Sciatic nerve (tissue), 2 donors: Measurements from ENCODE around the gene PSMA6. TPM values are rescaled to one million over a fixed set of nuclear protein-coding genes. Genes with fewer than 3 reads are reported as not detected.
"Not testable (repeated sequence)": the region's sequence is repeated elsewhere in the genome, so short reads cannot be mapped to it uniquely, and the experiment has no call there.

Experiments
- ATAC-seq: fragments of 200-7000 bp; cut with Tn5 transposase; one replicate; pipeline ENCODE4 v1.9.1; 2020; ENCODE audit warnings: mild to moderate bottlenecking, moderate library complexity
- DNase-seq: peaks from one replicate; pipeline ENCODE4 v3.0.0-alpha.2; 2020; ENCODE audit warnings: low spot score
- intact Hi-C: fragments of 100-400 bp; cut with DNase I; formaldehyde crosslinking; loops from one replicate; pipeline ENCODE4 v1.14.2; 2022
- total RNA-seq: library from RNA; stranded (reverse); fragmentation: NEBNext Ultra II Directional; extraction: Animal tissue kit (Norgen Biotek cat#: 25700); gene quantifications from one replicate; pipeline ENCODE4 v1.2.1, GENCODE V29; 2021
- donor health status: DM: no; HTN: no; CAD: no.
- donor health status: DM: no; HTN: no; CAD: no.

The PSMA6 gene
- total RNA-seq, 1 donor from 2014 or later = 103 TPM

DNA sequence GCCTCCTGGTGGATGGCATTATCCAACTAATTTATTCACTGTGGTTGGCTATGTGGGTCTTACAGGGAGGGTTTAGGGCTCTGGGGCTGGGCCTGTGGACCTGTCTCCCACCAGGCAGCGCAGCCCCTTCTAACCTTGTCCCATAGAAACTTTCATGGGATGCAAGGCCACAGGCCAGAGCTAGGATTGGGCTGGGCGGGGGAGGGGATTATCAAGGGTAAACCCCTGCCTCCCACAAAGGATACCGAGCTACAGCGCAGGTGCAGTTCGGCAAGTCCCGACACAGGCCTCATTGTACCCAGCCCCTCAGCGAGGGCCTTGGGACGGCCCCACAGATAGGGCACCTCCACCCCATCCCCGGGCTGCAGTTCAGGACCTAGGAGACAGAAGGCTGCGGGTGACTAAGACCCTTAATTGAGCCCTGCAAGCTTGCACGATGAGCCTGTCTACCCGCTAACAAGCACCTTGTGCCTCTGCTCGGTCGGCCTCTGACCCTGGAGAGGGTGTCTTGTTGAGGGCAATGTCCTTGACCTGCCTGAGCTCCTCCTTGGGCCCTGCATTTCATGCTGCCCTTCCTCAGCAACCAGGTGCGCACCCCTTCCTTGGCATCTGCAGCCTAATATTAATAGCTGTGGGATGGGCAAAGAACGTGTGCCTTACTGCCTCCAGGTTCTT, 46.7 kb downstream of the PSMA6 start:
- intact Hi-C loops = loop anchor here (5.0 kb wide), 1 partner anchor 63 kb away; the partner anchor contains the start of gene NFKBIA
- no peak for ATAC-seq
- no peak for DNase-seq

GRCh38 chr14:35339761-35340406, 47.7 kb downstream of the PSMA6 start:
- DNase-seq (no peak), ATAC-seq (no peak)
- intact Hi-C loops = loop anchor here (5.0 kb wide), 1 partner anchor 62 kb away; the partner anchor contains the start of gene NFKBIA

DNA sequence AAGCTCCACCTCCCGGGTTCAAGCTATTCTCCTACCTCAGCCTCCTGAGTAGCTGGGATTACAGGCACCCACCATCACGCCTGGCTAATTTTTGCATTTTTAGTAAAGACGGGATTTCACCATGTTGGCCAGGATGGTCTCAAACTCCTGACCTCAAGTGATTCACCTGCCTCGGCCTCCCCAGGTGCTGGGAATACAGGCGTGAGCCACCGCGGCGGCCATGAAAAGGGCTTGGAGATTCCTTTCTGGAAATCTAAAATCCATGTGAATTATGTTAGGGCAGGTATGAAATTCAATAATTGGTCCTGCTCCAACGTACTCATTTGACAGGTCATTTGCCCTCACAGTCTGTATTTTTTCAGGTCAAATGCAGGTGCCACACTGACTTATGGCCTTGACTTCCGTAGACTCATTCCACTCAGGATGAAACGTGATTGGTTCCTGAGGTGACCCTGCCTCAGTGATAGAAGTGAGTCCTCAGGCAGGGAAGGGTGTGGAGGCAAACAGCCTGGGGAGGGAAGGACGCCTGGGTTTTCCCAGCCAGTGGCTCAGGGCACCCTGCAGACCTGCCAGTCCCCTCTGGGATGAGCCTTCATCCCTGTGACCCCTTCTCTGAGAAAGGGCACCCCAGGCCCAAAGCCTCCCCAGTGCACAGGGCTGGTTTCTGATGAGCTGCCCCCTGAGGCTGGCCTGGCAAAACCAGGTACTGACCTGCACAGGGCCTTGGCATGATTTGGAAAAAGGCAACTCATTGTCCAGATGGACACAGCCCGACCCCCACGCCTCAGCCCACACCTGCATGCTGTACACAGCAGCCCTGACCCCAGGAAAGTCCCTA, 48.7 kb downstream of the PSMA6 start:
- DNase-seq = no peak
- ATAC-seq = no peak
- intact Hi-C loops = no loop called here

GRCh38 chr14:35341454-35341750, 49.2 kb downstream of the PSMA6 start:
- intact Hi-C loops = no loop called here
- DNase-seq (no peak), ATAC-seq (no peak)

DNA sequence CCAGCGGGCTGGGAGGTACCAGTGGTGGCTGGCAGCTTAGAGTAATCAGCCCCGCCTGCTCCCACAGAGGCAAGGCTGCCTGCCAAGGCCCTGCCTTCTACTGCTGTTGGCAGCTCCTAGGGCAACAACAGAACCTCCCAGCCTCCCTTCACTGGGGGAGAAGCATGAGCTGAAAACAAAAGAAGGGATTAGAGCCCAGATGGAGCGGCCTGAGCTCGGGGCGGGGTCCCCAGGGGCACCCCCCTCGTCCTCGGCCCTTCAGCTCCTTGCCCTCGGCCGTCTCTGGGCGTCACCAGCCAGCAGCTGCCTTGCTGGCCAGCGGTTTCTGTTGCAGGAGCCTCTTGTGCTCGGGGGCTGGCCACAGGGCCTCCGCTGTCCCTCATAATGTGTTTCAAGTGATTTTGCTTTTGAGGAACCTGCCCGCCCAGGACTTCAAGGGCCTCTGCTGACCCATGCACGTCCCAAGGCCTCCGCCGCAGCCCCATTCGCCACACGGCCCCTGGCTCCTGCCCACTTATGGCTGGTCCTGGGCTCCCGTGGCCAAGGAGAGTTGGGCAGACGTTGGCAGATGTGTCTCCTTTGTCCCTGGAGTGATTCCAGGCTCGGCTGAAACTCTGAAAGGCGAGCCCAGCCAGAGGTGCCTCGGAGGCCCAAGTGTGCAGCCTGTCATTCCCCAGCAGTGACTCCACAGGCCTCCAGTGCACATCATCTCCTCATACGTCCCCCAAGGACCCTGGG, 49.7 kb downstream of the PSMA6 start:
- DNase-seq (peak; percentile 94), ATAC-seq (peak; percentile 91)
- intact Hi-C loops = no loop called here

DNA sequence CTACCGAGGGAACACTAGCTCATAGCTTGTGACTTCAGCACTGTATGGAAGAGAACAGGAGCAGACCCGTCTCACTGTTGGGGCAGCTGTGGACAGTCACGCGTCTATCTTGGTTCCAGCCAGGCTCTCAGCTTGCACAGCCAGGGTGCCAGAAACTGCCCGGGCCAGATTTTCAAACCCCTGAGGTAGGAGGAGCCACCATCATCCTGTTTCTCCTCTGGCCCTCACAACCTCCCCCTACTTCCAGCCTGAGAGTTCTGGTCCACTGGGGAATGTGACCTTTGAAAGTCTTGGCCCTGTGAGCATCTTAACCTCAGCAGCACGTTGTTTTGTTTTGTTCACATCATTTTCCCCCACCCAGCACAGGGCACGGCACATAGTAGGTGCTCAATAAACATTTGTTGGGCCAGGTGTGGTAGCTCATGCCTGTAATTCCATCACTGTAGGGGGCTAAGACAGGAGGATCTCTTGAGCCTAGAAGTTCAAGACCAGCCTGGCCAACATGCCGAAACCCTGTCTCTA, 50.4 kb downstream of the PSMA6 start:
- ATAC-seq (peak; percentile 39), DNase-seq (no peak)
- intact Hi-C loops = no loop called here

DNA sequence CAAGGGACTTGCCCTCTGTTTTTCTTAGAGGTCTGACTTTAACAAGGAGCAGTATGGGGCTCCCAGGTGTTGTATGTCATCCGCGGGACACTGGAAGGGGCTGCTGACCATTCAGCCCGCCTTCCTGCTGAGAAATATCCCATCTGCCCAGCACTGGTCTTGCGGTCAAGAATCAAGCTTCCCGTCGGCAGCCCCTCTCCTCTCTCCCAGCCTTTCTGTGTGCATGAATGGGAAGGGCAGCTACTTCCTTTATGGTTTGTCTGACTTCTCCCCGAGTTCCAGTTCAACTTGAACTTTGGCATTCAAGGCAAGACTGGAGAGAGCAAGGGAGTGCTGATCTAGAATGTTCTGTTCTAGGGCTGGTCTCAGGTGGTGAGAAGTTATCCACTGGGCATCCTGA, 51.5 kb downstream of the PSMA6 start:
- ATAC-seq = no peak
- no peak for DNase-seq
- intact Hi-C loops = no loop called here

- DNase-seq (no peak), ATAC-seq (no peak)
- intact Hi-C loops = no loop called here
Measured at GRCh38 chr14:35344107-35344807, 52.1 kb downstream of the PSMA6 start.

DNA sequence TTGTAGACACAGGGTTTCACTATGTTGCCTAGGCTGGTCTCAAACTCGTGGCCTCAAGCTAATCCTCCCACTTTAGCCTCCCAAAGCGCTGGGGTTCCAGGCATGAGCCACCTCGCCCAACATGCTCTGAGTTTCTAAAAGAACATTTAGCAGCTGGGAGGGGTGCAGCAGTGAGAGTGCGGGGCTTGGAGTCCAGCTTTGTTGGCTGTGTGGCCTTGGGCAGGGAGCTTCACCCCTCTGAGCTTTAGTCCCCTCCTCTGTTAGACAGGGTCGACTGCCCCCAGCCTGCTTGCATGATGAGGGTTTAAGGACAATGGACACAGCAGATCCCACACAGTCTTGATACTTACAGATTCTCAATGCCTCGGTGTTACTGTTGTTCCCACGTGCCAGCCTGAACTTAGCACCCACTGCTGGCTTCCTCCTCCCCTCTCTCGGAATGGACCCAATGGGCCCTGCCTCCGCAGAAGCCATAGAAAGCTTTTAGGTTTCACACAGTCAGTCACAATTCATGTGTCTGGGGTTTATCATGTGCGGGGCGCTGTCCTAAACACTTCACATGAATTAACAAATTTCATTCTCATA, 54.6 kb downstream of the PSMA6 start:
- ATAC-seq (no peak), DNase-seq (no peak)
- intact Hi-C loops = no loop called here

DNA sequence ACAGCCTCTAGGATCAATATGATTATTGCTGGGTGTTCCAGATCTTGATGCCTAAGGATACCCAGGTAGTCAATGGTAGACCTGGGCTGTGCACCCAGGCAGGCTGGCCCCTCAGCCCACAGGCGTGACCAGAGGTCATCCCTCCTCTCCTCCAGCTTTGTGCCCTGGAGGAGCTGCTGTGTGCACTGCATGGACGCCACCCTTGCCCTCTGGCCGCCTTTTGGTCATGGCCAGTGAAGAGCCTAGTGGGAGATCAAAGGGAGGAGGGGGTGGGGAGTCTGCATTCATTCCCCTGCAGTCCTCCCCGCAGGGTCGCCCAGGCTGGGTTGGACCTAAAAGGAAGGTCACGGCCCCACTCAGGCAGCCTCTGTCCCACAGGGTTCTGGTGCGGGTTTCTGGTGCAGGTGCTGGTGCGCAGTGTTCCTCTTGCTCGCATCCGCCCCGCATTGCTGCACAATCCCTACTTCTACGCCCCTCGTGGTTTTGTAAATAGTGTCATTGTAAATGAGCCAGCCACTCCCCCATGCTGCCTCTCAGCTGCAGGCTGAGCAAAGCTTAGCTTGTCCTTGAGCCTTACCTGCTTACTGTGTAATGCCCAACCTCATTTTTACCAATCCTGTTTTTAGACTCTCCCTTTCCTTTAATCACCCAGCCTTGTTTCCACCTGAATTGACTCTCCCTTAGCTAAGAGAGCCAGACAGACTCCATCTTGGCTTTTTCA, 55.3 kb downstream of the PSMA6 start:
- ATAC-seq (peak; percentile 73), DNase-seq (no peak)
- intact Hi-C loops = no loop called here

- DNase-seq, intact Hi-C loops, ATAC-seq: not testable (repeated sequence)
Measured at GRCh38 chr14:35348044-35348380, 55.8 kb downstream of the PSMA6 start.

- no peak for DNase-seq
- intact Hi-C loops = no loop called here
- ATAC-seq = no peak
Measured at GRCh38 chr14:35349496-35350365, 57.5 kb downstream of the PSMA6 start.

DNA sequence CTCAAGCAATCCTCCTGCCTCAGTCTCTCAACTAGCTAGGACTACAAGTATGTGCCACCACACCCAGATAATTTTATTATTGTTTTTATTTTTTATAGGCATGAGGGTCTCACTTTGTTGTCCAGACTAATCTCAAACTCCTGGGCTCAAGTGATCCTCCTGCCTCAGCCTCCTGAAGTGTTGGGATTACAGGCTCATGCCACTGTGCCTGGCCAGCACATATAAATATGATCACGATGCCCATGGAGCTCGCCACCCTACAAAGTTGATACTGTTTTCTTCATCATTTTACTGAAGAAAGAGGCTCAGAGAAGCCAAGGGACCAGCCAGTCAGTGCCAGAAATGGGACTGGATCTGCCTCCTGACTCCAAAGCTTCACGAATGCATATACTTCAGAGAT, 59.3 kb downstream of the PSMA6 start:
- intact Hi-C loops = no loop called here
- ATAC-seq (no peak), DNase-seq (no peak)

- ATAC-seq = no peak
Measured at GRCh38 chr14:35351897-35352273, 59.7 kb downstream of the PSMA6 start.

DNA sequence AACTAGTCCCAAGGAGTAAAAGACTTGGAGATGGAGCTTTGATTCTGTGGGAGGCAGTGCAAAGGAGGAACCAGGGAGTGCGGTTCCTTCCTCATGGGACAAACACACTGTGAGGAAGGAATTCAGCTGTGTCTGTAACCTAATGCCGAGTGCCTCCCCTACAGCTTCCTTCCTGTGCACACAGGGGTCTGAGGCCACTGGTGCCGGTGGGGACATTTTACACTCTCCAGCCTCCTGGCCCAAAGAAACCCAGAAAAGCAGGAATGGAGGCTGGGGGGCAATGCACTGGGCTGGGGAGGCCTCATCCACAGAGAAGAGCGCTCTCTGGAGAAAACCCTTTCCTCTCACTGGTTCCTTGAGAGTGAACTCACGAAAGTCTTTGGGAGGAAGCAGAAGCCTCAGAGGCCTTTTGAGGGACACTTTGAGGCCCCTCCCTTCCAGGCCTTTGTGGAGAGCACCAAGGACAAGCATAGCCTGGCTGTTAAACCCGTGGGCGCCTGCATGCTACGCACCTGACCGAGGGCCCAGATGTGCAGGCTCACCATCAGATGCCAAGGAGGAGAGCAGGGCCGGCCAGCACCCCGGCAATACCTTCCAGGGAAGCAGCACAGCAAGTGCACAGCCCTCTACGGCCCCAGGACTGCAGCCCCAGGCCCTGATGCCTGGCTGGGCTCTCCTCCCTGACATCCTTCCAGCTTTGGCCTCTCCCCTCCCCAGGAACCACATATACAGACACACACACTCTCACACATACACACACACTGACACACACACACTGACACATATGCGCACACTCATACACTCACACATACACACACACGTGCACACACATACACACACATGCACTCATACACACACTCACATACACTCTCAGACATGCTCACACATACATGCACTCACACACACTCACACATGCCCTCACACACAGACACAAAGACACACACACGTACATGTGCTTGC, 60.4 kb downstream of the PSMA6 start:
- DNase-seq = no peak

More at GRCh38 chr14:35351897-35352273, 59.7 kb downstream of the PSMA6 start:
- intact Hi-C loops = no loop called here
- no peak for DNase-seq

More for the DNA sequence above, 60.4 kb downstream of the PSMA6 start:
- intact Hi-C loops = no loop called here
- ATAC-seq = peak; percentile 64
